Inferior parietal cortex (tissue), 1 donor: ENCODE measurements around the gene TEDDM1.

ENCODE experiments used
- DNase-seq: peaks from one replicate; pipeline ENCODE4 v3.0.0-alpha.2; 2016; ENCODE audit errors: extremely low spot score

The TEDDM1 gene

GRCh38 chr1:182406012-182406411, 5.5 kb upstream of the TEDDM1 start:
- DNase-seq: no peak

GRCh38 chr1:182405578-182405977, 5.1 kb upstream of the TEDDM1 start:
- DNase-seq: no peak

- DNase-seq: no peak
Observed at GRCh38 chr1:182404781-182405180, 4.3 kb upstream of the TEDDM1 start.

GRCh38 chr1:182397653-182398393, 2.6 kb downstream of the TEDDM1 start:
- DNase-seq: no peak

GRCh38 chr1:182395906-182396305, 4.6 kb downstream of the TEDDM1 start:
- DNase-seq: no peak

- no peak for DNase-seq
Observed at GRCh38 chr1:182394055-182394775, 6.3 kb downstream of the TEDDM1 start.

GRCh38 chr1:182392050-182393028, 8.1 kb downstream of the TEDDM1 start:
- DNase-seq: peak; percentile 48

- peak; percentile 88 for DNase-seq
Observed at GRCh38 chr1:182391362-182392049, 9.0 kb downstream of the TEDDM1 start, which contains the start of gene GLUL. GLUL (minus strand) TSS chr1:182391790; CDS start chr1:182388737, 3,053 bp downstream.

GRCh38 chr1:182391028-182391361, 9.5 kb downstream of the TEDDM1 start:
- no peak for DNase-seq

GRCh38 chr1:182389619-182390047, 10.8 kb downstream of the TEDDM1 start:
- DNase-seq: peak; percentile 53

GRCh38 chr1:182388392-182389134, 11.9 kb downstream of the TEDDM1 start:
- no peak for DNase-seq

- no peak for DNase-seq
Observed at GRCh38 chr1:182387566-182387965, 12.9 kb downstream of the TEDDM1 start.

- no peak for DNase-seq
Observed at GRCh38 chr1:182386980-182387379, 13.5 kb downstream of the TEDDM1 start.

- no peak for DNase-seq
Observed at GRCh38 chr1:182385885-182386853, 14.3 kb downstream of the TEDDM1 start.

GRCh38 chr1:182384387-182384960, 16.0 kb downstream of the TEDDM1 start:
- DNase-seq: no peak

GRCh38 chr1:182383934-182384333, 16.5 kb downstream of the TEDDM1 start:
- DNase-seq: no peak

GRCh38 chr1:182383037-182383661, 17.3 kb downstream of the TEDDM1 start:
- DNase-seq: no peak

GRCh38 chr1:182381962-182382819, 18.3 kb downstream of the TEDDM1 start:
- DNase-seq: no peak
